Measurements from ENCODE around the gene TCERG1L.

TCERG1L gene

GRCh38 chr10:131206111-131206995 is 105.2 kb downstream of the TCERG1L start:
- DNase-seq (ENCODE audit: low spot score), result peak; percentile 55
- no peak overlapping the region for H3K4me3 ChIP-seq
- TF ChIP-seq, protein P1, sequence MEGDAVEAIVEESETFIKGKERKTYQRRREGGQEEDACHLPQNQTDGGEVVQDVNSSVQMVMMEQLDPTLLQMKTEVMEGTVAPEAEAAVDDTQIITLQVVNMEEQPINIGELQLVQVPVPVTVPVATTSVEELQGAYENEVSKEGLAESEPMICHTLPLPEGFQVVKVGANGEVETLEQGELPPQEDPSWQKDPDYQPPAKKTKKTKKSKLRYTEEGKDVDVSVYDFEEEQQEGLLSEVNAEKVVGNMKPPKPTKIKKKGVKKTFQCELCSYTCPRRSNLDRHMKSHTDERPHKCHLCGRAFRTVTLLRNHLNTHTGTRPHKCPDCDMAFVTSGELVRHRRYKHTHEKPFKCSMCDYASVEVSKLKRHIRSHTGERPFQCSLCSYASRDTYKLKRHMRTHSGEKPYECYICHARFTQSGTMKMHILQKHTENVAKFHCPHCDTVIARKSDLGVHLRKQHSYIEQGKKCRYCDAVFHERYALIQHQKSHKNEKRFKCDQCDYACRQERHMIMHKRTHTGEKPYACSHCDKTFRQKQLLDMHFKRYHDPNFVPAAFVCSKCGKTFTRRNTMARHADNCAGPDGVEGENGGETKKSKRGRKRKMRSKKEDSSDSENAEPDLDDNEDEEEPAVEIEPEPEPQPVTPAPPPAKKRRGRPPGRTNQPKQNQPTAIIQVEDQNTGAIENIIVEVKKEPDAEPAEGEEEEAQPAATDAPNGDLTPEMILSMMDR (IDR thresholded peaks at IDR 0.05), result no peak
- H3K27ac ChIP-seq, result no peak overlapping the region

GRCh38 chr10:131205556-131205955 is 106.0 kb downstream of the TCERG1L start:
- no peak overlapping the region for H3K27ac ChIP-seq

GRCh38 chr10:131204406-131205152 is 106.9 kb downstream of the TCERG1L start:
- DNase-seq (ENCODE audit: low spot score), result peak; percentile 47
- Histone ChIP-seq H3K4me3 (no peak overlapping the region), H3K27ac (no peak overlapping the region)
- TF ChIP-seq, protein P1 (IDR thresholded peaks at IDR 0.05), result no peak

More at GRCh38 chr10:131205556-131205955, 106.0 kb downstream of the TCERG1L start:
- DNase-seq (ENCODE audit: low spot score), result peak; percentile 41
- H3K4me3 ChIP-seq, result no peak overlapping the region
- TF ChIP-seq, protein P1 (IDR thresholded peaks at IDR 0.05), result no peak

DNA sequence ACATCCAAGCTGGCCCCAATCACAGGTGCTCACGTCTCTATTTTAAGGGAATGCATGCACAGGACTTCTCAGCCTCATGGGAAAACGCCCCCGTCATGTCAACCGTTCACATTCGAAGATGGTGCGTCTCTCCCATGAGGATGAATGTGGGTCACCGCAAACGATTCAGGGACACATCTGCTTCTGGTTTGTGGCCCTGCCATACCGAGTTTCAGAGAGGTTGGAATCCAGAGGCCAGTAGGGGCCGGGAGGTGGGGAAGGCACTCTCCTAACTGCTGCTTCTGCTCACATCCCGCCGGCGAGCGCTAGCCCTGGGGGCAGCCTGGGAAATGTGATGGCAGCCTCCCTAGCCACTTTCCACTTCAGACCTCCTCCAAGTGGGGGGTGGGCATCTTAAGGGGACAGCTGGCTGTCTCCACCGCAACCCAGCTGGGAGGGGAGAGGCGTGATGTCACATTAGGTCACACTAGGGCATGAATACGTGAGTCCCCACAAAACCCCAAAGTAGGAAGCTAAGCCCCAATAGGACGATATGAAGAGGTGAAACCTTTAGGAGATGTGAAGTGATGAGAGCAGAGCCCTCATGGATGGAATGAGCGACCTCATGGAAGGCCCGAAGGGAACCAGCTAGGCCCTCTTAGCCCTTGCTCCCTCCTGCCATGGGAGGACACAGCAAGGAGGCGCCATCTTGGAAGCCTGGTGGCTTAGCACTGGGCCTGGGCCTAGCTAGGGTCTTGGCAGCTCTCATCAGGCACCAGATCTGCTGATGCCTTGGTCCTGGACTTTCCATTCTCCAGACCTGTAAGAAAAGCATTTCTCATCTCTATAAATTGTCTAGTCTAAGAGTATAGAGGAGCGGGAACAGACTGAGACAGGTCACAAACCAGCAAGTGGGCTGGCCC is 107.8 kb downstream of the TCERG1L start:
- DNase-seq (ENCODE audit: low spot score), result peak; percentile 50
- TF ChIP-seq, protein P1 (IDR thresholded peaks at IDR 0.05), result no peak
- Histone ChIP-seq H3K27ac (no peak overlapping the region), H3K4me3 (no peak overlapping the region)

DNA sequence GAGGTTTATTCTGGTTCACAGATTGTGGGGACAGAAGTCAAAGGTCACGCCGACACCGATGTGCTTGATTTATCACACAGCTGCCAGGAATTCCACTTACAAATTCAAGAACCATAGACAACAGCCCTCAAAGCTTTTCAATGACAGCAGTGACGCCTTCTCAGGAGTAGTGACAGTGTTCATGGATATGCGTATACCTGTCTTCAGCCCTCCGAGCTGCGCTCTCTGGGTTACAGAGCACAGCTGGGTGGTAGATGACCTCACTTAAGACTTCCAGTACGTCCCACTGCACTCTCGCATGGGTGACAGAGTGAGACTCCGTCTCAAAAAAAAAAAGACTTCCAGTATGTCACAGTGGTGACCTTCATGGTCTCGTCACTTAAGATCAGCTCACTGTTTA is 108.5 kb downstream of the TCERG1L start:
- no peak for DNase-seq (ENCODE audit: low spot score)
- Histone ChIP-seq H3K4me3 (no peak overlapping the region), H3K27ac (no peak overlapping the region)
- TF ChIP-seq, protein P1 (IDR thresholded peaks at IDR 0.05), result no peak

DNA sequence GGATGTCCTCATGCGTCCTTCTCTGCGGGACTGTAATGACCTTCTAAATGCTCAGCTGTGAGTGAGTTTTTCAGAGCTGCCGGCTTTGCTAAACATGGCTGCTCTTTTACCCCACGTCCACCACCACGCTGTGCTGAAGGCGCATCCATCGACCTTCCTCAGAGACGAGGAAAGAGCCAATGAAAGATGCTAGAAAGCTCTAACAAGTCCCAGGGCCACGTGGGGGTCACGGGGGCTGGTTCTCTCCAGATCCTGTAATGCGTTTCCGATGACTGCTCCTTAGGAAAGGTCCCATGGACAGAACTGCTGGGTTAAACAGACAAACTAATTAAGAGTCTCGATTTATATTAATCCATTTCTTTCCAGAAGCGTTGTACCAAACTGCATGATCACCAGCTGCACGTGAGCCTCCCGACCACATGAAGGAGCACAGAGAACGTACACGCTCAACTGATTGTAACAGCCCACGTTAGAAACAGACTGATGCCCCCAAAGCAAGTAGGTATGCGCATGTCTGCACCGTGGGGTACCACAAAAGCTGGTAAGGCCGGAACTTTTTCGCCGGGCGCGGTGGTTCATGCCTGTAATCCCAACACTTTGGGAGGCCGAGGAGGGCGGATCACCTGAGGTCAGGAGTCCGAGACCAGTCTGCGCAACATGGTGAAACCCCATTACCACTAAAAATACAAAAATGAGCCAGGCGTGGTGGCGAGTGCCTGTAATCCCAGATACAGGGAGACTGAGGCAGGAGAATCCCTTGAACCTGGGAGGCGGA is 109.6 kb downstream of the TCERG1L start:
- TF ChIP-seq, protein P1 (IDR thresholded peaks at IDR 0.05), result no peak
- DNase-seq (ENCODE audit: low spot score), result peak; percentile 68
- H3K27ac ChIP-seq, result no peak overlapping the region
- no peak overlapping the region for H3K4me3 ChIP-seq

All from coronary artery (tissue), 2 donors.